ENCODE measurements around the gene PNPLA1.

DNA sequence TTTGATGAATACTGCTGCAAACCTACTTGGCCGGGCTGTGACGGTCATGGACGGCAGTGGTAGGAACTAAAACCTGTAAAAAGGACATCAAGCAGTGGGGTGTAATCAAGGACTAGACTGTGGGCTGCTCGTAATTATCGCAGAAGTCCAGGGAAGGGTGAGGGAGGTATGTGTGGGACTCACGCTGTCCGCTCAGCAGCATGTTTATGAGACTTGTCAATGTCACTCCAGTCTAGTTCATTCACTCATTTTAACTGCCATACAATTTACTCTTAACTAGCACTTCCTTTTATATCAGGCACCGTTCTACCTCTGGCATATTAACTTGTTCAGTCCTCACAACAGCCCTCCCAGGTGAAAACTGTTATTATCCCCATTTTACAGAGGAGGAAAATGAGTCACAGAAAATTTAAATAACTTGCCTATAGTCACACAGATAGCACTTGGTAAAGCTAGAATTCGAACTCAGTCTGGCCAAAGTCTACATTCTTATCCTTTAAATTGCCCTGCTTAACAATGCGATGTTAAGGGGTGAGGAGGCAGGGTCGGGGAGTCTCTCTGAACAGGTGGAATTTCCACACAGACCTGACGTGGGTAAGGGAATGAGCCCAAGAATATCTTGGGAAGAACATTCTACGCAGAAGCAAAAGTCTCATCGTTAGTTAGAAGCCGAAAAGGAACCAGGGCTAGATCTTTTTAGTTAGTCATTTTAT, 4.1 kb downstream of the PNPLA1 start:
- TF ChIP-seq, protein P1, sequence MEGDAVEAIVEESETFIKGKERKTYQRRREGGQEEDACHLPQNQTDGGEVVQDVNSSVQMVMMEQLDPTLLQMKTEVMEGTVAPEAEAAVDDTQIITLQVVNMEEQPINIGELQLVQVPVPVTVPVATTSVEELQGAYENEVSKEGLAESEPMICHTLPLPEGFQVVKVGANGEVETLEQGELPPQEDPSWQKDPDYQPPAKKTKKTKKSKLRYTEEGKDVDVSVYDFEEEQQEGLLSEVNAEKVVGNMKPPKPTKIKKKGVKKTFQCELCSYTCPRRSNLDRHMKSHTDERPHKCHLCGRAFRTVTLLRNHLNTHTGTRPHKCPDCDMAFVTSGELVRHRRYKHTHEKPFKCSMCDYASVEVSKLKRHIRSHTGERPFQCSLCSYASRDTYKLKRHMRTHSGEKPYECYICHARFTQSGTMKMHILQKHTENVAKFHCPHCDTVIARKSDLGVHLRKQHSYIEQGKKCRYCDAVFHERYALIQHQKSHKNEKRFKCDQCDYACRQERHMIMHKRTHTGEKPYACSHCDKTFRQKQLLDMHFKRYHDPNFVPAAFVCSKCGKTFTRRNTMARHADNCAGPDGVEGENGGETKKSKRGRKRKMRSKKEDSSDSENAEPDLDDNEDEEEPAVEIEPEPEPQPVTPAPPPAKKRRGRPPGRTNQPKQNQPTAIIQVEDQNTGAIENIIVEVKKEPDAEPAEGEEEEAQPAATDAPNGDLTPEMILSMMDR (conservative IDR thresholded peaks at IDR 0.05): no peak
- no peak for TF ChIP-seq ZFX (IDR thresholded peaks at IDR 0.05)

All from C4-2B (cell line).